ENCODE results near the gene ABCD3. TPM values are rescaled to one million over a fixed set of nuclear protein-coding genes. Genes with fewer than 3 reads are reported as not detected.

The ABCD3 gene
- total RNA-seq, 2 experiments from 2014 or later: 33.3 to 33.7 TPM

- Mint-ChIP-seq H3K27ac (no peak overlapping the region), H3K36me3 (peaks cover 16% of the 10 kb centered on the region)
Observed at GRCh38 chr1:94468708-94469107, 50.5 kb downstream of the ABCD3 start.

DNA sequence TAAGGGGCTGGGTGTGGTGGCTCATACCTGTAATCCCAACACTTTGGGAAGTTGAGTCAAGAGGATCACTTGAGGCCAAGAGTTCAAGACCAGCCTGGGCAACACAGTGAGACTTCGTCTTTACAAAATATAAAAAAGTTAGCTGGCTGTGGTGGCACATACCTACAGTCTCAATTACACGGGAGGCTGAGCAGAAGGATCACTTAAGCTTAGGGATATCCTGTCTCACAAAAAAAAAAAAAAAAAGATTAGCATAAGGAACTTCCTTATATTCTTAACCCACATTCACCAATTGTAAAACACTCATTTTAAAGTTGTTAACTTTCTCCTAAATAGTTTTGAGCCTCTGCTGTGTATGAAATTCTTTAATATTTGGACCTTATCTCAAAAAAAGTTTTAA, 53.1 kb downstream of the ABCD3 start:
- no peaks in the 10 kb centered on the region for H3K9me3 Mint-ChIP-seq
- H3K4me3 Mint-ChIP-seq: no peak overlapping the region
- no peak for DNase-seq
- H3K27ac Mint-ChIP-seq: no peak overlapping the region
- H3K27me3 Mint-ChIP-seq: no peaks in the 10 kb centered on the region
- peaks cover 17% of the 10 kb centered on the region for H3K36me3 Mint-ChIP-seq
- peaks cover 2% of the 10 kb centered on the region for H3K4me1 Mint-ChIP-seq

More at GRCh38 chr1:94468708-94469107, 50.5 kb downstream of the ABCD3 start:
- Mint-ChIP-seq H3K4me1 (peaks cover 4% of the 10 kb centered on the region), H3K9me3 (no peaks in the 10 kb centered on the region), H3K4me3 (no peak overlapping the region), H3K27me3 (no peaks in the 10 kb centered on the region)
- DNase-seq: no peak

- no peak for DNase-seq
- Mint-ChIP-seq H3K27me3 (no peaks in the 10 kb centered on the region), H3K36me3 (peaks cover 14% of the 10 kb centered on the region), H3K9me3 (no peaks in the 10 kb centered on the region), H3K4me3 (no peak overlapping the region), H3K27ac (no peak overlapping the region), H3K4me1 (no peaks in the 10 kb centered on the region)
Observed at GRCh38 chr1:94475232-94475631, 57.0 kb downstream of the ABCD3 start.

- no peak for DNase-seq
- no peaks in the 10 kb centered on the region for H3K9me3 Mint-ChIP-seq
- no peaks in the 10 kb centered on the region for H3K4me1 Mint-ChIP-seq
- H3K36me3 Mint-ChIP-seq: peaks cover 25% of the 10 kb centered on the region
- no peaks in the 10 kb centered on the region for H3K27me3 Mint-ChIP-seq
- no peak overlapping the region for H3K27ac Mint-ChIP-seq
- H3K4me3 Mint-ChIP-seq: no peak overlapping the region
Observed at GRCh38 chr1:94479682-94480081, 61.5 kb downstream of the ABCD3 start.

GRCh38 chr1:94481473-94481933, 63.3 kb downstream of the ABCD3 start:
- H3K9me3 Mint-ChIP-seq: no peaks in the 10 kb centered on the region
- no peak overlapping the region for H3K4me3 Mint-ChIP-seq
- no peaks in the 10 kb centered on the region for H3K4me1 Mint-ChIP-seq
- DNase-seq: no peak
- no peaks in the 10 kb centered on the region for H3K27me3 Mint-ChIP-seq
- peaks cover 22% of the 10 kb centered on the region for H3K36me3 Mint-ChIP-seq
- H3K27ac Mint-ChIP-seq: no peak overlapping the region

DNA sequence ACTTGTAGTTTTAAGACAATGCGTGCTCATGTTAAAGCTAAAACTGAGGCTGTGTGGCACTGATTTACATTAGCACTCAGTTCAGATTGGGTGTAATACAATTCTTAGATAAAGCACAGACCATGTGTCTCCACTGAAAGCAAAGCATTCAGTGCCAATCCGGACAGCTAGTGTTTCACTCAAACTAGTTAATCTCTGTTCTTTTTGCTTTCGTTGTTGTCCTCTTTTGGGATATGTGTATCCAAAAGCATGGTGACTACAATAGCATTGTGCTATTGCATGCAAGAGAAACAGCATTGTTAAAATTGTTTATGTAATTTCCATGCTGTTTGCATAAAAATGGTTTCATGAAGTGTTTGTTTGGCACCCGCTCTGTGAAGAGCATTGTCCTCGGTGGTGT, 68.8 kb downstream of the ABCD3 start:
- Mint-ChIP-seq H3K27ac (no peak overlapping the region), H3K27me3 (no peaks in the 10 kb centered on the region)

DNA sequence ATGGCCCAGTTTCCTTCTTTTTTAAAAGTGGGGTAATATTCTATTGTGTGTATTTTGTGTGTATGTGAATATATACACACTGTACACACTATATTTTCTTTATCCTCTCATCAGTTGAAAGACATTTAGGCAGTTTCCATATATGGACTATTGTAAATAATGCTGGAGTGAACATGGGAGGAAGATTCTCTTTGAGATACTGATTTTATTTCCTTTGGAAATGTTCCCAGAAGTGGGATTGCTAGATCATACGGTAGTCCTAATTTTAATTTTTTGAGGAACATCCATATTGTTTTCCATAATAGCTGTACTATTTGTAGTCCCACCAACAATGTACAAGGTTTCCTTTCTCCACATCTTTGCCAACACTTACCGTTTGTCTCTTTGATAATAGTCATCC, 72.4 kb downstream of the ABCD3 start:
- no peak overlapping the region for H3K27ac Mint-ChIP-seq
- no peak for DNase-seq
- H3K9me3 Mint-ChIP-seq: no peaks in the 10 kb centered on the region
- peaks cover 10% of the 10 kb centered on the region for H3K4me1 Mint-ChIP-seq
- peaks cover 35% of the 10 kb centered on the region for H3K36me3 Mint-ChIP-seq
- no peaks in the 10 kb centered on the region for H3K27me3 Mint-ChIP-seq
- H3K4me3 Mint-ChIP-seq: no peak overlapping the region

More for the DNA sequence above, 68.8 kb downstream of the ABCD3 start:
- no peak for DNase-seq
- Mint-ChIP-seq H3K4me3 (no peak overlapping the region), H3K4me1 (peaks cover 10% of the 10 kb centered on the region), H3K9me3 (no peaks in the 10 kb centered on the region), H3K36me3 (peaks cover 35% of the 10 kb centered on the region)

GRCh38 chr1:94496076-94496755, 78.0 kb downstream of the ABCD3 start:
- DNase-seq: no peak
- Mint-ChIP-seq H3K4me1 (no peaks in the 10 kb centered on the region), H3K36me3 (peaks cover 32% of the 10 kb centered on the region), H3K9me3 (no peaks in the 10 kb centered on the region), H3K4me3 (no peak overlapping the region), H3K27me3 (no peaks in the 10 kb centered on the region), H3K27ac (no peak overlapping the region)

DNA sequence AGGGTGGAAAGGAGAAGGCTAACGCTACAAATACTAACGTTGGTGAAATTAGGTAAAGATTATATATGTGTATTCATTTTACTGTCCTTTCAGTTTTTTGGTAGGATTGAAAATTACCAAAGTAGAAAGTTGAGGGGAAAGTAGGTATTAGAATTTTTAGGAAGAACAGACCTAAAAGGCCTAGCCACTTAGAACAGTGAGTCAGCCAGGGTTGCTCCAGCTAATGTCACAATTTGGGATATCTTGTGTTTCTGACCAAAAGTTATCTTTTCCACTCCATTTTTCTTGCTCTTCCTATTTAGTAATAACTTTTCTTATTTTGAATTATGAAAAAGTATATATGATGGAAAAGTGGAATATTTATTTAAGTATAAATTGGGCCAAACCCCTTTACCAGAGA, 83.2 kb downstream of the ABCD3 start:
- H3K36me3 Mint-ChIP-seq: peaks cover 47% of the 10 kb centered on the region
- peaks cover 1% of the 10 kb centered on the region for H3K9me3 Mint-ChIP-seq
- H3K4me3 Mint-ChIP-seq: no peak overlapping the region
- no peaks in the 10 kb centered on the region for H3K27me3 Mint-ChIP-seq
- no peaks in the 10 kb centered on the region for H3K4me1 Mint-ChIP-seq
- no peak overlapping the region for H3K27ac Mint-ChIP-seq
- no peak for DNase-seq

DNA sequence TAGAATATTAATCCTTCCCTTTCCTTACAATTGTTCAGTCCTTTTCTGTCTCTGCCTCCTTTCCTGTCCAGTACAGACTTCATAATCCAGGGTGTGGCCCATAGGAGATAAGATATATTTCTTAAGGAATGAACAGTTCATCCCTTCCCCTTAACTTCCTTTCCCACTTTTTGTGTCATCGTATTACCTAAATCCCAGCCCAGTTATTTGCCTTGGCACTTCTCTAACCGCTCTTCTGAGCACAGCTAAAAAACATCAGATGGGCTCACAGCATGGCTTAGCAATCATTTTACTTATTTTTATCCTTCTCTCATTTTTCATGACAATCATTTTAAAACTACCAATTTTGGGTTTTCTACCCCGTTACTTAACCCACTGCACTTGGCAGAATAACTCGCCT, 83.7 kb downstream of the ABCD3 start:
- Mint-ChIP-seq H3K4me1 (no peaks in the 10 kb centered on the region), H3K4me3 (no peak overlapping the region), H3K36me3 (peaks cover 49% of the 10 kb centered on the region), H3K9me3 (peaks cover 1% of the 10 kb centered on the region), H3K27me3 (no peaks in the 10 kb centered on the region), H3K27ac (no peak overlapping the region)
- DNase-seq: no peak

GRCh38 chr1:94503153-94503552, 85.0 kb downstream of the ABCD3 start:
- Mint-ChIP-seq H3K4me3 (no peak overlapping the region), H3K27me3 (no peaks in the 10 kb centered on the region), H3K9me3 (peaks cover 1% of the 10 kb centered on the region), H3K27ac (no peak overlapping the region), H3K36me3 (peaks cover 53% of the 10 kb centered on the region), H3K4me1 (no peaks in the 10 kb centered on the region)
- no peak for DNase-seq

DNA sequence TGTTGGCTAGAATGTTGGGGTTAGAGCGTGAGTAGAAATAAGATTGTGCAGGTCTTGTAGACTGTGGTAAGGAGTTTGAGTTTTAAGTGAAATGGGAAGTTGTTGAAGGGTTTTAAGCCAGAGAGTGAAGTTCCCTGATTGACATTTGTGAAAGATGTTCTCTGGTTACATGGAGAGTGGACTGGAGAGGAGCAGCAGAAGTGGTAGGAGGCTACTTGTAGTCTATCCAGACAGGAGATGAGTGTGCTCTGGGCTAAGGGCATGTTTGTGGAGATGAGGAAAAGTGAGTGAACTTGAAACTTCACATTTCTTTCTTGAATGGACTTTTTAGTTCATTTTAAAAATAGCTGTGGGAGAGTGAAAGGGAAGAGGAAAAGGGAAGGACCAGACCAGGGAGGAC, 86.4 kb downstream of the ABCD3 start:
- Mint-ChIP-seq H3K36me3 (peaks cover 58% of the 10 kb centered on the region), H3K9me3 (peaks cover 1% of the 10 kb centered on the region), H3K27me3 (no peaks in the 10 kb centered on the region), H3K4me3 (no peak overlapping the region), H3K4me1 (no peaks in the 10 kb centered on the region), H3K27ac (no peak overlapping the region)
- no peak for DNase-seq

GRCh38 chr1:94512816-94513215, 94.6 kb downstream of the ABCD3 start:
- H3K27me3 Mint-ChIP-seq: no peaks in the 10 kb centered on the region
- no peak for DNase-seq
- no peak overlapping the region for H3K27ac Mint-ChIP-seq
- H3K4me1 Mint-ChIP-seq: no peaks in the 10 kb centered on the region
- H3K36me3 Mint-ChIP-seq: peaks cover 21% of the 10 kb centered on the region
- no peak overlapping the region for H3K4me3 Mint-ChIP-seq
- no peaks in the 10 kb centered on the region for H3K9me3 Mint-ChIP-seq

DNA sequence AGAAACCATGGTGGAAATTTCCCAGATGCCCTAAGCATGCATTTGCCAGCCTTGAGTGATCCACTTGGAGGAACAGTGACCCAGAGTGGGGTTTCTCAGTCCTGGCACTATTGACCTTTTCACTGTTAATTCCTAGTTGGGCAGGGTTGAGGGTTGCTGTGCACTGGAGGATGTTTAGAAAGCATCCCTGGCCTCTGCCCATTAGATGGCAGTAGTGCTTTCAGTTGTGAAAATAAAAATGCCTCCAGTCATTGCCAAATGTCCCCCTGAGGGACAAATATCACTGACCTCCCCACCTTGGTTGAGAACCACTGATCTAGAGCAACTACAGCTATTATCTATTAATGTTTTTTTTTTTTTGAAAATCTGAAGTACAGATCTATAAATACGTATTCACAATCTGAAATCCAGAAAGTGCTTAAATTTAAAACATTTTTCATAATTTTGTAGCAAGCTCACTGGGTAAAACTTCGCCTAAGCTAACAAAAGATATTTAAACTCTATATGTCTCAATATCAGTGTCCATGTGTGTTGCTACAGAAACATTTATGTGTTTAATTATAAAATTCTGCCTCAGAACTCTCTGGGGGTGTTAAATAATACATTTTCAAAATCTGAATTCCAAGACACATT, 96.0 kb downstream of the ABCD3 start:
- peaks cover 12% of the 10 kb centered on the region for H3K36me3 Mint-ChIP-seq
- no peak for DNase-seq
- no peak overlapping the region for H3K27ac Mint-ChIP-seq
- no peaks in the 10 kb centered on the region for H3K9me3 Mint-ChIP-seq
- no peaks in the 10 kb centered on the region for H3K4me1 Mint-ChIP-seq
- H3K4me3 Mint-ChIP-seq: no peak overlapping the region
- no peaks in the 10 kb centered on the region for H3K27me3 Mint-ChIP-seq

- Mint-ChIP-seq H3K4me3 (no peak overlapping the region), H3K27me3 (no peaks in the 10 kb centered on the region), H3K9me3 (no peaks in the 10 kb centered on the region), H3K36me3 (peaks cover 10% of the 10 kb centered on the region), H3K4me1 (no peaks in the 10 kb centered on the region), H3K27ac (no peak overlapping the region)
- no peak for DNase-seq
Observed at GRCh38 chr1:94515296-94515947, 97.2 kb downstream of the ABCD3 start.

All from activated naive CD8-positive, alpha-beta T cell treated with anti-CD3 and anti-CD28 coated beads for 36 hours (primary cell).